MCF 10A (cell line): ENCODE results near the gene ABHD15. TPM values are rescaled to one million over a fixed set of nuclear protein-coding genes. Genes with fewer than 3 reads are reported as not detected.

Experiments
- BruUV-seq: library from RNA; stranded (reverse); fragments of 400-500 nt; replicated peaks from 2 replicates; lab custom pipeline; 2021; lab: Mats Ljungman, UMichigan
- CTCF ChIA-PET: fragments of 300-600 bp; sonication (Branson Sonifier 250); formaldehyde crosslinking; extraction: SDS; loops from one replicate; lab custom pipeline; 2021; ENCODE audit warnings: antibody characterized with exemption, inconsistent platforms; lab: Yijun Ruan, JAX
- POLR2A ChIA-PET: fragments of 300-600, 350-650 bp; sonication (Branson Sonifier 250); formaldehyde crosslinking; extraction: SDS; loops from one replicate; lab custom pipeline; 2020; ENCODE audit warnings: antibody characterized with exemption, inconsistent platforms; lab: Yijun Ruan, JAX
- DNase-seq: peaks from one replicate; pipeline ENCODE4 v3.0.0-alpha.2; 2018; ENCODE audit not compliant: unreplicated experiment
- H3K27ac Mint-ChIP-seq: one replicate; pipeline ENCODE4 v1.8.0; 2022; ENCODE audit warnings: mild to moderate bottlenecking, low read depth, mixed read lengths; ENCODE audit not compliant: unreplicated experiment
- H3K27me3 Mint-ChIP-seq: one replicate; pipeline ENCODE4 v1.8.0; 2022; ENCODE audit warnings: mixed read lengths; ENCODE audit not compliant: insufficient read depth, unreplicated experiment
- H3K36me3 Mint-ChIP-seq: one replicate; pipeline ENCODE4 v1.8.0; 2022; ENCODE audit warnings: mild to moderate bottlenecking, moderate library complexity, mixed read lengths; ENCODE audit not compliant: insufficient read depth, unreplicated experiment
- H3K4me1 Mint-ChIP-seq: one replicate; pipeline ENCODE4 v1.8.0; 2022; ENCODE audit warnings: mixed read lengths; ENCODE audit not compliant: insufficient read depth, unreplicated experiment
- H3K4me3 Mint-ChIP-seq: one replicate; pipeline ENCODE4 v1.8.0; 2022; ENCODE audit warnings: mild to moderate bottlenecking, moderate library complexity, mixed read lengths; ENCODE audit not compliant: unreplicated experiment
- H3K9me3 Mint-ChIP-seq: one replicate; pipeline ENCODE4 v1.8.0; 2022; ENCODE audit warnings: mixed read lengths; ENCODE audit not compliant: unreplicated experiment
- CTCF ChIP-seq: fragments of 200-600 bp; IDR thresholded peaks from one replicate; pipeline ENCODE4 v1.8.0; 2022; ENCODE audit warnings: antibody characterized with exemption, mild to moderate bottlenecking; ENCODE audit not compliant: unreplicated experiment
- intact Hi-C: fragments of 100-400 bp; cut with micrococcal nuclease; formaldehyde crosslinking; loops from 2 replicates; pipeline ENCODE4 v1.14.1; 2022
- total RNA-seq: library from RNA; stranded (reverse); gene quantifications from 2 replicates; pipeline ENCODE4 v1.2.3, GENCODE V29; 2022

ABHD15 gene
- total RNA-seq, 1 experiment from 2014 or later = 2.8 TPM

- H3K36me3 Mint-ChIP-seq = peaks cover 17% of the 10 kb centered on the region
- DNase-seq = peak; percentile 20
- peak overlapping the region; percentile 82 for H3K27ac Mint-ChIP-seq
- no peaks in the 10 kb centered on the region for H3K27me3 Mint-ChIP-seq
- intact Hi-C loops = no loop called here
- no peak for TF ChIP-seq CTCF
- no peaks in the 10 kb centered on the region for H3K9me3 Mint-ChIP-seq
- BruUV-seq = no TSS peak
- CTCF ChIA-PET = interaction anchor here (0.6 to 1.3 kb wide), 6 partner anchors 9 to 862 kb away, joined by 3 to 5 read pairs (median 4); no protein-coding TSS in a partner anchor
- H3K4me1 Mint-ChIP-seq = peaks cover 32% of the 10 kb centered on the region
- peak overlapping the region; percentile 83 for H3K4me3 Mint-ChIP-seq
- POLR2A ChIA-PET = interaction anchor here (0.6 to 2.7 kb wide), 7 partner anchors 19 to 339 kb away, joined by 3 to 10 read pairs (median 4); no protein-coding TSS in a partner anchor
Observed at GRCh38 chr17:29588562-29589411, 21.9 kb upstream of the ABHD15 start.

GRCh38 chr17:29588017-29588561 lies 21.3 kb upstream of the ABHD15 start:
- BruUV-seq = no TSS peak

GRCh38 chr17:29587591-29587990 lies 20.8 kb upstream of the ABHD15 start:
- DNase-seq = no peak
- Mint-ChIP-seq H3K4me1 (peaks cover 37% of the 10 kb centered on the region), H3K9me3 (no peaks in the 10 kb centered on the region), H3K4me3 (peak overlapping the region; percentile 83), H3K27ac (peak overlapping the region; percentile 82), H3K36me3 (peaks cover 17% of the 10 kb centered on the region), H3K27me3 (no peaks in the 10 kb centered on the region)
- POLR2A ChIA-PET = interaction anchor here (0.6 to 2.7 kb wide), 4 partner anchors 18 to 340 kb away, joined by 3 to 10 read pairs (median 4); no protein-coding TSS in a partner anchor
- no peak for TF ChIP-seq CTCF
- CTCF ChIA-PET = interaction anchor here (0.6 to 1.3 kb wide), 7 partner anchors 8 to 861 kb away, joined by 3 to 5 read pairs (median 4); no protein-coding TSS in a partner anchor
- intact Hi-C loops = no loop called here
- BruUV-seq = no TSS peak

More at GRCh38 chr17:29588017-29588561, 21.3 kb upstream of the ABHD15 start:
- Mint-ChIP-seq H3K27ac (peak overlapping the region; percentile 82), H3K9me3 (no peaks in the 10 kb centered on the region), H3K4me1 (peaks cover 36% of the 10 kb centered on the region), H3K36me3 (peaks cover 17% of the 10 kb centered on the region), H3K27me3 (no peaks in the 10 kb centered on the region), H3K4me3 (peak overlapping the region; percentile 83)
- CTCF ChIA-PET = interaction anchor here (0.6 to 1.3 kb wide), 9 partner anchors 9 to 861 kb away, joined by 3 to 5 read pairs (median 3); no protein-coding TSS in a partner anchor
- DNase-seq = no peak
- POLR2A ChIA-PET = interaction anchor here (0.6 to 2.7 kb wide), 7 partner anchors 18 to 340 kb away, joined by 3 to 10 read pairs (median 4); no protein-coding TSS in a partner anchor
- no peak for TF ChIP-seq CTCF
- intact Hi-C loops = no loop called here
